HL-60 (cell line): ENCODE results near the gene CTIF.

ENCODE experiments used
- DNase-seq, 2 experiments: peaks; one replicate each; pipeline ENCODE4 v3.0.0-alpha.2; 2010 to 2020; ENCODE audit warnings: low read depth in 1 of 2, low spot score in 1 of 2
- H3K27ac ChIP-seq: fragments of 250-450 bp; sonication (Bioruptor Pico); replicated peaks from 2 replicates; pipeline ENCODE4 v1.5.1; 2020; ENCODE audit warnings: mild to moderate bottlenecking, moderate library complexity
- H3K27me3 ChIP-seq: fragments of 250-450 bp; sonication (Bioruptor Pico); 2 replicates; pipeline ENCODE4 v1.5.1; 2021; ENCODE audit warnings: mild to moderate bottlenecking, moderate library complexity; ENCODE audit not compliant: insufficient read depth, poor library complexity, severe bottlenecking
- H3K4me3 ChIP-seq: replicated peaks from 2 replicates; pipeline ENCODE4 v1.5.1; 2011; ENCODE audit warnings: mild to moderate bottlenecking, control low read depth, low read length; ENCODE audit not compliant: insufficient read depth
- CTCF ChIP-seq: IDR thresholded peaks from one replicate; pipeline ENCODE4 v1.5.1; 2011; ENCODE audit warnings: low read length, control low read depth, inconsistent platforms; ENCODE audit not compliant: insufficient read depth
- GABPA ChIP-seq: IDR thresholded peaks from 2 replicates; pipeline ENCODE4 v1.6.1; 2012; ENCODE audit warnings: low read depth
- POLR2AphosphoS5 ChIP-seq: IDR thresholded peaks from 2 replicates; pipeline ENCODE4 v1.6.1; 2012; ENCODE audit warnings: low read depth
- REST ChIP-seq: IDR thresholded peaks from 2 replicates; pipeline ENCODE4 v1.6.1; 2012; ENCODE audit warnings: low read depth; ENCODE audit not compliant: insufficient replicate concordance
- SPI1 ChIP-seq: IDR thresholded peaks from 2 replicates; pipeline ENCODE4 v1.6.1; 2012; ENCODE audit warnings: low read depth, mild to moderate bottlenecking, borderline replicate concordance

CTIF gene

GRCh38 chr18:48889981-48890762, 351.3 kb downstream of the CTIF start:
- Histone ChIP-seq H3K27me3 (no peaks in the 10 kb centered on the region), H3K4me3 (no peak overlapping the region), H3K27ac (no peak overlapping the region)
- no peak for DNase-seq
- TF ChIP-seq GABPA: no peak
- TF ChIP-seq CTCF: no peak
- TF ChIP-seq SPI1: no peak
- no peak for TF ChIP-seq POLR2AphosphoS5
- no peak for TF ChIP-seq REST

GRCh38 chr18:48891721-48892120, 352.9 kb downstream of the CTIF start:
- Histone ChIP-seq H3K27me3 (no peaks in the 10 kb centered on the region), H3K27ac (no peak overlapping the region), H3K4me3 (no peak overlapping the region)
- no peak for TF ChIP-seq SPI1
- no peak for TF ChIP-seq POLR2AphosphoS5
- TF ChIP-seq CTCF: no peak
- TF ChIP-seq GABPA: no peak
- no peak for TF ChIP-seq REST
- DNase-seq: no peak

GRCh38 chr18:48892146-48892855, 353.5 kb downstream of the CTIF start:
- DNase-seq: no peak
- Histone ChIP-seq H3K4me3 (no peak overlapping the region), H3K27ac (no peak overlapping the region), H3K27me3 (no peaks in the 10 kb centered on the region)
- TF ChIP-seq REST (no peak), CTCF (no peak)
